Activated T-helper 1 cell treated with Interleukin-2 at 50 U/mL for 16 hours (primary cell): ENCODE data around the gene MAPRE2.

Experiments used
- DNase-seq: peaks from one replicate; pipeline ENCODE4 v3.0.0-alpha.2; 2020; ENCODE audit warnings: low read depth

Gene MAPRE2

DNA sequence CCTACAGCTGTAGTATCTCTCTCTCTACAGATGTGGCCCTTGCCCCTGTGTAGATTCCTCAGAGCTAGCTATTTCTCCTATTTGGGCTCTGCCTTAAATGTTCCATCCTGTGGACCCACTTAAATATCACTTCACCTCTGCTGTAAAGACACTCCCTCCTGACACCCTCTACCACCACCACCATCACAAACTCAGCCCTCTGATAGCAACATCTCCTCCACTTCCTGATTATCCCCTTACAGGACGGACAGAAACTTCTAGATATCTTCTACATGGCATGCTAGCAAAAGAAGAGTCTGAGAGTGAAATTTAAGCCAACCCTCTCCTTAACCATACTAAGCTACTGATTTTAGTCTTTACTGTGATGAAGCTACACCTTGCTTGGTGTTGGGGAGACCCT is 3.2 kb upstream of the MAPRE2 start:
- DNase-seq = no peak

DNA sequence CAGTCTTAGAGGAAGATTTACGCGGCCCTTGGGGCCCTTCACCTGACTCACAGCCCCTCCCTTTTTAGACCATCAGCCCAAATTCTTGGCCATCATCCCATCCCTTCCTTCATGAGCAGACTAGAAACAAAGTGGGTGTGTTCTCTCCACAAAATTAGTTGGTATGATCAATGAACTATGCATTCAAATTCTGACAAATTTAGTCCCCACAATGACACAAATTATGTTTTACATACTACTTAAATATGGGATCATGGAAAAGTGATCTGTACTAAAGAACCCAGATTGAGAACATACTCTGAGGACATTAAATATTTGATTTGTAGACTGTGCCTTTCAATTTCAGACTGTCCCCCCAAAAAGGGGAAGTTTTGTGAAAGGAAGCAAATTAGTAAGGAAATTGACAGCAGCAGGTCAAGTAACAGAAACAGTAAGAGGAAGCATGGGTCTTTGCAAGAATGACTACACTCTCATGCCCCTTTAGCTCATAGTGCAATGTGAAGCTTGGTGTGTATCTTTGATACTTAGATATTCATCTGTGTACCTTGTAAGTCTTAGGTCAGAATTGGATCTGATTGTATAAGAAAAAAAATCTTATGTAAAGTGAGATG is 2.2 kb upstream of the MAPRE2 start:
- DNase-seq = no peak

- no peak for DNase-seq
These were observed 600 bp upstream of the MAPRE2 start for GRCh38 chr18:35040638-35040987.

- DNase-seq = no peak
These were observed 688 bp downstream of the MAPRE2 start for GRCh38 chr18:35041815-35042387.

DNA sequence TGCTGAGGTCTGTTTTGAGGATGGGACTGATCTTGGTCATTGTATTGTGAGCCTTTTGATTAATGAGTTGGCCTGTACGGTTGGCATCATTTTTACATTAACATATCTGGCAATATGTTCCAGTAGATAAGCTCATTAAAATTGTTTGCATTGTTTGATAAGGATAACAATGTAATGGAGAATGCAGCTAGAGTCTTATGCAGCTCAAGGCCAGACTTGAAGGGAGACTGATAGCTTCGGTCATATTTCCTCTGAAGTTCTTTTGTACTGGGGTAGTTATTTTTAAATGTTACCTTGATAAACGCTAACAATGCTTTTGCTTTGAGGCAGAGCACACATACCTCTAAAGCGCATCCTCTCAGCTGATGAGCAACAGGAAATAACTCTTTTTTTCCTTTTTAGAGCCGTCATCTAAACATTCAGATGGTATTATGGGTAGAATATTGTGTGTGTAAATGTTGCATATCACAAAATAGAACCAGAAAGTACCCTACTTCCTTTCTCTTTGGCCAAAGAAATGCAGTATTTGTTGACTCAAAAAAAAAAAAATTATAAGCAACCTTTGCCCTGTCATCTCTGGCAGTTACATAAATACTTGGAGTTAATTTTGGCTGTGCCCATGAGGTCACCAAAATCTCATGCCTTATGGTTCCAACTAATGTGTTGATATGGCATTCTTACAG is 1.3 kb downstream of the MAPRE2 start:
- no peak for DNase-seq

GRCh38 chr18:35043207-35043606 is 2.0 kb downstream of the MAPRE2 start:
- no peak for DNase-seq

DNA sequence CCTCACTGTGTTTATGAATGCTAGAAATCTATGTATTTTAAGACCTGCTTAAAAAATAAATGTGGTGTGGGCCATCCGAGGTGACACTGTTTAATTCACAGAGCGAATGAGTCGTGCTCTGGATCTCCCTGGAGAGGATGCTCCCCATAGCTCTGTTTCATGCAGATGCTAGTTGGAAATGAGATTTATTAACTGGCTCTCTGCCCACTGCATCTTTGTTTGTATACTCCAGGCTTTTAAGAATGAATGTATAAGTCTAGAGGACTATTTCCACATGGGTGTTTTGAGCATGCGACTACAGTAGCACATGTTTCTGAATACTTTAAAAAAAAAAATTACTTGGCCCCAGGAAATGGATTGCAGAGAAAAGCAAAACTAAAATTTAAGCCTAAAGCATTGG is 3.9 kb downstream of the MAPRE2 start:
- no peak for DNase-seq

DNA sequence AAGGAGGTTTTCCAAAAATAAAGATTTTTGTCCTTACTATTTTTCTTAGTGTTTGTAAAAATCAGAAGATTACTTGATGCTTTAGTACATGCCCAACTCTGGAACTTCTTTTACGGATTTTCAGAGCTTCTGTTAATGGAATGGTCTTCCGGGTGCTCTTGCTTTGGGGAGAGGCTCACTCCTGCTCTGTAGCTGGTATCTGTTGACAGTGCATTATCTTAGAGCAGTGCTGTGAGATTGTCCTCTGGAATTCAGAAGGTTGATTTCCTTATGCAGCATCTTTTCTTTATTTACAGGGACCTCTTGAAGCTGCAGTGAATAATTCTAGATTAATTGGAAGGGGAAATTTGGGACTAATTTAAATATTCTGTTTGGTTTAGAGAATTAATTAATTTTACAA is 4.6 kb downstream of the MAPRE2 start:
- no peak for DNase-seq

- no peak for DNase-seq
These were observed 6.6 kb downstream of the MAPRE2 start for GRCh38 chr18:35047697-35048292.

DNA sequence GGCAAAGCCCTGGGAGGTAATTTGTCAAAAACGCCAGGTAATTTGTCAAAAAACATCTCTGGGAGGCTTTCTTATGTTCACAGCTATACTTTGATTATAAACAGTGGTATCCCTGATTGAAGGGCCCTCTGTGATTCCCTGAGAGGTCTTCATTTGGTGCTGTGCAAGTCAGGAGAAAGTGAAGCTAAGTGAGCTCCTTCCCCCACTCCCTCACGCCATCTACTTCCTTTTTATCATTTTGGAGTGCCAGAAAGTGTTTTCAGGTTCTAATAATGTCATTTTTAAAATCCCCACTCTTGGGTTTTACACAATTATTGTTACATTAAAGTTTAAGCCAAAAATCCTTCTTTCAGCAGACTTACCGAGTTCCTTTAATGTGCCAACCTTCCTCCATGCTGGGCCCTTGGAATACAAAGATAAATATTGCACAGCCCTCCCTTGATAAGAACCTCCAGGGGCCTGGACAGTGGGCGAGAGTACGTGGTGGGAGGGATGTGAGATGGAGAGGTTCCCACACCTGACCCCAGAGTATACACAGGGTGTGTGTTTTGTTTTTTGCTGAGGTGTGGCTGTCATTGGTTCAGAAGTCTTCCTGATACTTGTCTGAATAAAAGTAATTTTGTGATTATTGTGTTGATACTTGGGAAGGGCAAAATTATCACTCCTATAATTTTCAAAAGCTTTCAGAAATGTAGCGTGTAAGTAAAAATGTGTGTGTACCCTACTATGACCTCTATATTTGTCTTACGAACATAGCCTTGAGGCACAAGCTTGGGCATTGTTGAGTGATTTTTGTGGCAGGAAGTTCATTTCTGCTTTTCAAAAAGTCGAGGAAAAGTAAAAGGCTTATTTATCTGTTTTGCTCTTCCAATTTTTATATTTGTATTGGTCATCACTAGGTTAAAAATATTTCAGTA is 8.2 kb downstream of the MAPRE2 start:
- DNase-seq = no peak

DNA sequence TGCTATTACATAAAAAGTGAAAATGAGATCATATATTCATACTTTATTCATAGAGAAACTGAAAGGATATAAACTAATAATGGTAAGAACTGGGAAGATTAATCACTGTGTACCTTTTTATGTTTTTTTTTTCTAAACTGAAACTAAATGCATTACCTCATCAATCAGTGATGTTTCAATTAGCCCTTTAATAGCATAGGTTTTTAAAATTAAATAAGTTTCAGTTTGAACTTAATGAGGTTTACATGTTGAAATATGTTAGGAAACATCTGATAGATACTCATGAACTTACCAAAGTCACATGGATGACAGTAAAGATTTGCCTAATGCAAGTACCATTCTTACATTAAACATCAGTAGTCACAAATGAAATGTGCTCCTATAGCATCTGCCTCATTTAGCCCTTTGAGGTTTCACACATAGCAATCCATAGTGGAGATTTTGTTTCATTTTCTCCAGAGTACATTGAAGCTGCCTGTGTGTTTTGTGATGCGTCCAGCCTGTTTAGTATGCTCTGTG is 8.9 kb downstream of the MAPRE2 start:
- no peak for DNase-seq

DNA sequence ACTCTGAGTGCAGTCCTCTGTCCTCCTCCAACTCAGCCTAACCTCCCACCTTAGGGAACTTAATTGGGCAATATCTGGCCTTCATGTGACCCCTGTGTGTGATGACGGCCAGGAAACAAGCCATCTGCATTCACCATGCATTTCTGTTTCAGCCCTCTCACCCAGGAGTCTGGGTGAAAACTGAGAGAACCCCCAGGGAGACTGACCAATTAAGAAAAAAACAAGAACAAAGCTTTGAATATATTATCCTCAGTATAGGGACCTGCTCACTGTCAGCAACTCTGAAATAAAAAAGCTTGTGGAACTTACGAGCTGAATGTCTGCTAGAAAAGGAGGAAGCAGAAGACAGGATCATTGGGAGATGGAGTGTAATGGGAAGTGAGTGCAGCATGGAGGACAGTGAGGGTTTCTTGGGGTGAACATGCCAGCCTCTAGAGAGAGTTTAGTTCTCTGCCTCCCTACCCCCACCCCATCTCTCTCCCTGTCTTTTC is 9.5 kb downstream of the MAPRE2 start:
- no peak for DNase-seq

GRCh38 chr18:35051641-35052377 is 10.6 kb downstream of the MAPRE2 start:
- no peak for DNase-seq

GRCh38 chr18:35054401-35054800 is 13.2 kb downstream of the MAPRE2 start:
- DNase-seq = no peak

GRCh38 chr18:35055105-35055504 is 13.9 kb downstream of the MAPRE2 start:
- no peak for DNase-seq

DNA sequence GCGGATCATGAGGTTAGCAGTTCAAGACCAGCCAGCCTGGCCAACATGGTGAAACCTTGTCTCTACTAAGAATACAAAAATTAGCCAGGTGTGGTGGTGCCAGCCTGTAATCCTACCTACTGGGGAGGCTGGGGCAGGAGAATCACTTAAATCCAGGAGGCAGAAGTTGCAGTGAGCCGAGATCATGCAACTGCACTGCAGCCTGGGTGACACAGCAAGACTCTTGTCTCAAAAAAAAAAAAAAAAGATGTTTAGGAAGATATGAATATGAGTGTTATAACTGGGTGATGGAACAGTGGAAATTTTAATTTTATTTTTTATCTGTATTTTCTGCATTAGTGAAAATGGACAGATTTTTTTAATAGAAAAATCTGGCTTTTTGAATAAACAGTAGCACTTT is 14.5 kb downstream of the MAPRE2 start:
- no peak for DNase-seq

DNA sequence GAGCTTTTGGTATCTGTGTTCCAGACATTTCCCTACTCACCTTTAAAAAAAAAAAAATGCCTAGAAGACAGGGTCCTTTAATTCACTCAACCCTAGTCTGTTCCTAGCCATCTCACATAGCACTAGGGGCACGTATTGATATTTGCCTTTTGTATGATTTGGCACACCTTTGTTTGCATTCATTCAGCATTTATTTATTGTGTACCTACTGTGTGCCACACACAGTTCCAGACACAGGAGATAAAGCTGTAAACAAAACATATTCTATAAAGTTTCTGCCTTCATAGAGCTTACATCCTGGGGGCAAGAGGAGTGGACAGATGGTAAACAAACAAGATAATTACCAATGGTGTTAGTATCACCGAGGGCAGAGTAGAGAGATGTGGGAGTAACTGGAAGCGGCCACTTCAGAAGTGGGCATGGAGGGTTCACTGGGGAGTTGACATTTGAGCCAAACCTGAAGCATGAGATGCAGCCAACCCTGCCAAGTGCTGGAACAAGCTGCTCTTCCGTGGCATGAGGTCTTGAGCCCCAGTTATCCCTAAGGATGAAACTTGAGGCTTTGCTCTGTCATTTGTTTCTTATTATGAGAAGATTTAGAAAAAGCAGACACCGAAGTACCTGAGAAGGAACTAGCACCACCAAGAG is 18.2 kb downstream of the MAPRE2 start:
- no peak for DNase-seq

- DNase-seq = no peak
These were observed 19.1 kb downstream of the MAPRE2 start for GRCh38 chr18:35060122-35060815.

- DNase-seq = no peak
These were observed 20.1 kb downstream of the MAPRE2 start for GRCh38 chr18:35061336-35061735.

- no peak for DNase-seq
These were observed 20.6 kb downstream of the MAPRE2 start for GRCh38 chr18:35061804-35062203.
